GM23248 (cell line): Measurements from ENCODE around the gene PON3.

Experiments
- EZH2 ChIP-seq: fragments of 200-600 bp; sonication (generic); IDR thresholded peaks from 2 replicates; pipeline ENCODE4 v1.6.1; 2018; ENCODE audit warnings: antibody characterized with exemption, mild to moderate bottlenecking; ENCODE audit not compliant: insufficient read depth, poor library complexity, severe bottlenecking
- EZH2phosphoT487 ChIP-seq: fragments of 200-600 bp; sonication (generic); IDR thresholded peaks from 2 replicates; pipeline ENCODE4 v1.6.1; 2018; ENCODE audit warnings: antibody characterized with exemption, moderate library complexity, mild to moderate bottlenecking, low read depth; ENCODE audit not compliant: insufficient read depth

DNA sequence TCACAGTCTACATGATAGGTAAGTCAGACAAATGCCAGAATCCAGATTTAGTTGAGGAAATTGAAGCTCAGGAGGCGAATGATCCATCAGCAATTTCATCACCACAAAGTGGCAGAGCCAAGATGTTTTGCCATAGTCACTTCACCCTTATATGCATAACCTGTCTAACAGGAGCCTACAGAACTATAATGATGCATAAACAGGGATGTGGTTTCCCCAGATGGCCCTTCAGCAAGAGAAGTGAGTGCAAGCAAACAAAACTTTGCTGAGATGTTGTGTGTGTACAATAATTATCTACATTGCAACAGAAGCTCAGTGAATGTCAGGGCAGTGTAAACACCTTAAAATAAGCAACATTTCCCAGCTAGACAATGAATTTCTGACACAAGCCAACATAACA lies 28.6 kb downstream of the PON3 start:
- no peak for TF ChIP-seq EZH2phosphoT487
- no peak for TF ChIP-seq EZH2
